Choroid plexus epithelial cell (primary cell): ENCODE results near the gene SLMAP.

Source experiments
- DNase-seq: peaks from one replicate; pipeline ENCODE4 v3.0.0-alpha.2; 2010; ENCODE audit warnings: low read depth
- H3K4me3 ChIP-seq: 2 replicates; pipeline ENCODE4 v1.5.1; 2011; ENCODE audit warnings: low read depth, mild to moderate bottlenecking, control low read depth, low read length, moderate library complexity
- TF ChIP-seq, protein P1 (sequence below): conservative IDR thresholded peaks from 2 replicates; pipeline ENCODE4 v1.5.1; 2011; ENCODE audit warnings: low read depth, mild to moderate bottlenecking, control low read depth, inconsistent platforms, low read length, moderate library complexity

SLMAP gene

DNA sequence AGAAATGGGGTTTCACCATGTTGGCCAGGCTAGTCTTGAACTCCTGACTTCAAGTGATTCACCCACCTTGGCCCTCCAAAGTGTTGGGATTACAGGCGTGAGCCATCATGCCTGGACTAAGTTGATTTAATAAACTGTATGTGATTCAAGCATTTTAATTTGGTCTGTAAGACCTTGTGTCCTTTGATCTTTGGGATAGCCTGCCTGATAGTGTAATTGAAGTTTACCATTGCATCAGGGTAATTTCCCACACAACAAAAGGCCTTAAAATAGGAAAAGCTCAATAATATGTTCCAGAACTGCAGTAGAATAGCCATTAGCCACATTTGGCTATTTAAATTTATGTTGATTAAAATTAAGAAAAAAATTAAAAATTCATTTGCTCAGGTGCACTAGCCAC lies 38.0 kb upstream of the SLMAP start:
- TF ChIP-seq, protein P1, sequence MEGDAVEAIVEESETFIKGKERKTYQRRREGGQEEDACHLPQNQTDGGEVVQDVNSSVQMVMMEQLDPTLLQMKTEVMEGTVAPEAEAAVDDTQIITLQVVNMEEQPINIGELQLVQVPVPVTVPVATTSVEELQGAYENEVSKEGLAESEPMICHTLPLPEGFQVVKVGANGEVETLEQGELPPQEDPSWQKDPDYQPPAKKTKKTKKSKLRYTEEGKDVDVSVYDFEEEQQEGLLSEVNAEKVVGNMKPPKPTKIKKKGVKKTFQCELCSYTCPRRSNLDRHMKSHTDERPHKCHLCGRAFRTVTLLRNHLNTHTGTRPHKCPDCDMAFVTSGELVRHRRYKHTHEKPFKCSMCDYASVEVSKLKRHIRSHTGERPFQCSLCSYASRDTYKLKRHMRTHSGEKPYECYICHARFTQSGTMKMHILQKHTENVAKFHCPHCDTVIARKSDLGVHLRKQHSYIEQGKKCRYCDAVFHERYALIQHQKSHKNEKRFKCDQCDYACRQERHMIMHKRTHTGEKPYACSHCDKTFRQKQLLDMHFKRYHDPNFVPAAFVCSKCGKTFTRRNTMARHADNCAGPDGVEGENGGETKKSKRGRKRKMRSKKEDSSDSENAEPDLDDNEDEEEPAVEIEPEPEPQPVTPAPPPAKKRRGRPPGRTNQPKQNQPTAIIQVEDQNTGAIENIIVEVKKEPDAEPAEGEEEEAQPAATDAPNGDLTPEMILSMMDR: no peak
- H3K4me3 ChIP-seq: no peak overlapping the region
- no peak for DNase-seq

DNA sequence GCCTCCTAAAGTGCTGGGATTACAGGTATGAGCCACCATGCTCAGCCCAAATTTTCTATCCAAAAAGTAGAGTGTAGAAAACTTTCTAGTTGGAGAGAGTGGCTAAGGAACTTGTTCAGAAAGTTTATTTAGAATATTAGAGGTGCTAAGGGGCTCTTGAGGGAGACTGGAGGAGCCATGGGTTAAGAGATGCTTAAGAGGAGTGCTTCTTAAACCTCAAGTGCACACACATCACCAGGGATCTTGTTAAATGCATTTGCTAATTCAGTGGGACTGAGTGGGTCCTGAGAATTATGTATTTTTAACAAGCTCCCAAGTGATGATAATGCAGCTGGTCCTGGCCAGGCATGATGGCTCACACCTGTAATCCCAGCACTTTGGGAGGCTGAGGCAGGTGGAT lies 29.7 kb upstream of the SLMAP start:
- TF ChIP-seq, protein P1: no peak
- H3K4me3 ChIP-seq: no peak overlapping the region
- no peak for DNase-seq

DNA sequence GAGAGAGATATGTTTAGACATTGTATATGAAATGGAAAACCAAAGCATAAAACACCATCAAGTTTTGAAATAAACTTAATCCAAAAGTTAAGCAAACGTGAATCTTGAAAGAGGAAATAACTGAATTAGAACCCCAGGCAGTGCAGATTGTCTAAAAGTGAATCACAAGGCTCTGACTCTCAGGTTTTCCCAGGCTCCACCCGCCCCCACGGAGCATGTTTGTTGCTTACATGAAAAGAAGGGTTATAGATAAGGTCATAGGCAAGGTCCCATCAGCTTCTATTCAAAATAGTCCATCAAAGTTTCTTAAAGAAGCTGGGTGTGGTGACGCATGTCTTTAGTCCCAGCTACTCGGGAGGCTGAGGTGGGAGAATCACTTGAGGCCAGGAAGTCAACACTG lies 29.0 kb upstream of the SLMAP start:
- no peak overlapping the region for H3K4me3 ChIP-seq
- TF ChIP-seq, protein P1: no peak
- DNase-seq: no peak

DNA sequence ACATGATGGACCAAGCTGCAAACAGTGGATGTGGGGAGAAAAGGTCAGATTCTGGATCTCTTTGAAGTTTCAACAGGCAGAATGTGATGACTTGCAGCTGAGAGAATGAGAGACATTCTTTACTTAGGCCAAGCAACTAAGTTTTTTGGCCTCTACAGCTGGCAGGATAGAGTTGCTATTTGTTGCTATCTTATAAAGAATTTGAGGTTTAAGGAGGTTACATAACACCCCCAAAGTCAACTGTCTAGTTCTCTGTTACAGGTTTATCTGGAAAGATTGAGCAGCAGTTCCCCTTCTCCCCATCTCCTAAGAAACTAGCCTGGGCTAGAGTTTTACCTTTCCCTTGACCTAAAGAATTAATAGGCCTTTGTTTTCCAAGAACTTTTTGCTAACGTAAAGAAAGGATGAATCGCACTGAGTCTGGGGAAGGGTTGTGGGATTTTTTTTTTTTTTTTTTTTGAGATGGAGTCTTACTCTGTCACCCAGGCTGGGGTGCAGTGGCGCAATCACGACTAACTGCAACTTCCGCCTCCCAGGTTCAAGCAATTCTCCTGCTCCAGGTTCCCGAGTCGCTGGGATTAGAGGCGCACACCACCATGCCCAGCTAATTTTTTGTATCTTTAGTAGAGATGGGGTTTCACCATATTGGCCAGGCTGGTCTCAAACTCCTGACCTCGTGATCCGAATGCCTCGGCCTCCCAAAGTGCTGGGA lies 26.6 kb upstream of the SLMAP start:
- TF ChIP-seq, protein P1: no peak
- peak; percentile 57 for DNase-seq
- H3K4me3 ChIP-seq: no peak overlapping the region

DNA sequence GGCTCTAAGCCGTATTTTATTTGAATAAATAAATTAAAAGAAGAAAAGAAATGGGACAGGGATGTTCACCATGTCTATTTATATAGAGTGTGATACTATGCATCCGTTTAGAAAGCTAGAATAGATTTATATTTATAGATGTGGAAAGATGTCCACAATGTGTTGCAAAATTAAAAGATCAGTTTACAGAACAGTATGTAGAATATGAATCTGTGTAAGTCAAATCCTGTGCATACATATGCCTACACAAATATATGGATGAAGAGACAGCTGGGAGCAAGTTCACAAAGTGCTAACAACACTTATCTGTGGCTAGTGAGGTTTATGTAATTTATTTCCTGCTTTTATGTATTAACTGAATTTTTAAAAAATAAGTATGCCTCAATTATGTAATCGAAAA lies 25.4 kb upstream of the SLMAP start:
- DNase-seq: no peak
- no peak overlapping the region for H3K4me3 ChIP-seq
- TF ChIP-seq, protein P1: no peak

DNA sequence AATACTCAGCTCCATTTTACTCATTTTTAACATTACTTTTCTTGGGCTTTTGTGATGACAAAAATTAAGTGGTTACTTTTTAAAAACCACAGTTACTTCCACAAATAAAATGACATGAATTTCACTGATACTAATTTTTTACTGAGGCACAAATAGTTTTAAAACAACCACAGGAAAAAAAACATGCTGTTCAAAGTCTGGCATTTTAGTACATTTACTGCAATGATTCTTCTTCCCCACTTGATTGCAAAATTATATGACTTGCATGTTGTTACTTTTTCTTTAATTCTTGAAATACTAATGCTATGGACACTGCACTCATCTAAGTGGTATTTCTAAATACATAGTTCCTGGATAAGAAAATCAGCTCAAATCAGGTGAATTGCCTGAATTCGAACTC lies 24.8 kb upstream of the SLMAP start:
- H3K4me3 ChIP-seq: no peak overlapping the region
- TF ChIP-seq, protein P1: no peak
- DNase-seq: no peak

DNA sequence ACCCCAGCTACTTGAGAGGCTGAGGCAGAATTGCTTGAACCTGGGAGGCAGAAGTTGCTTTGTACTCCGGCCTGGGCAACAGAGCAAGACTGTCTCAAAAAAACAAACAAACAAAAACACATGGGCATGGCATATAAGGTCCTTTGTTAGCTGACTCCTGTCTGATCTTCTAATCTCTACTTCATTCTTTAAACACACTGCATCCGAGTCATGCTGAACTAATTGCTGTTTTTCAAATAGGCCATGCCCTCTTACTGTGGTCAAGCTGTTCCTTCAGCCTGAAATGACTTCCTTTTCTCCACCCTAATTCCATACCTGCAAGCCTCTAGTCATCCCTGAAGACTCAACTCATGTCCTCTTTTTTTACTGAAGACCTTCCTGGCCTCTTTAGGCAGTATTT lies 22.3 kb upstream of the SLMAP start:
- DNase-seq: no peak
- TF ChIP-seq, protein P1: no peak
- no peak overlapping the region for H3K4me3 ChIP-seq
